HL-60 (cell line): ENCODE data around the gene PLA2G5.

Experiments used
- POLR2AphosphoS5 ChIP-seq: IDR thresholded peaks from 2 replicates; pipeline ENCODE4 v1.6.1; 2012; ENCODE audit warnings: low read depth
- REST ChIP-seq: IDR thresholded peaks from 2 replicates; pipeline ENCODE4 v1.6.1; 2012; ENCODE audit warnings: low read depth; ENCODE audit not compliant: insufficient replicate concordance
- TF ChIP-seq, protein P1 (sequence below): IDR thresholded peaks from one replicate; pipeline ENCODE4 v1.5.1; 2011; ENCODE audit warnings: low read length, control low read depth, inconsistent platforms; ENCODE audit not compliant: insufficient read depth

DNA sequence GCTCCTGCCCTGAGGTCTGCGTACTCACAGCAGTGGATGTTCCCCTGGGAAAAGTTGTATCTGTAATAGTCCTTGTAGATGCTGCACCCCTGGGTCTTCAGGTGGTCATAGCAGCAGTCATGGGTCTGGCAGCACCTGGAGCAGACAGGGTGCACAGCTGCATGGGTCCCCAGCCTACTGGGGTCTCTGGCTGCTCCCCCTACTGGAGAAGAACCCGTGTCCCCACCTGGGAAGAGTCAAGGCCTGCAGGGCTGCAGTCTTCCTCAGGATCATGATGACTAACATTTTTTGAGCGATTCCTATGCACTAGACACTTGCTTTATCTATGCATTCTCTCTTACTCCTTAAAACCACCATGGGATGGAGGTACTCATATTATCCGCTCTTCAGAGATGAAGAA lies 45.5 kb downstream of the PLA2G5 start:
- TF ChIP-seq, protein P1, sequence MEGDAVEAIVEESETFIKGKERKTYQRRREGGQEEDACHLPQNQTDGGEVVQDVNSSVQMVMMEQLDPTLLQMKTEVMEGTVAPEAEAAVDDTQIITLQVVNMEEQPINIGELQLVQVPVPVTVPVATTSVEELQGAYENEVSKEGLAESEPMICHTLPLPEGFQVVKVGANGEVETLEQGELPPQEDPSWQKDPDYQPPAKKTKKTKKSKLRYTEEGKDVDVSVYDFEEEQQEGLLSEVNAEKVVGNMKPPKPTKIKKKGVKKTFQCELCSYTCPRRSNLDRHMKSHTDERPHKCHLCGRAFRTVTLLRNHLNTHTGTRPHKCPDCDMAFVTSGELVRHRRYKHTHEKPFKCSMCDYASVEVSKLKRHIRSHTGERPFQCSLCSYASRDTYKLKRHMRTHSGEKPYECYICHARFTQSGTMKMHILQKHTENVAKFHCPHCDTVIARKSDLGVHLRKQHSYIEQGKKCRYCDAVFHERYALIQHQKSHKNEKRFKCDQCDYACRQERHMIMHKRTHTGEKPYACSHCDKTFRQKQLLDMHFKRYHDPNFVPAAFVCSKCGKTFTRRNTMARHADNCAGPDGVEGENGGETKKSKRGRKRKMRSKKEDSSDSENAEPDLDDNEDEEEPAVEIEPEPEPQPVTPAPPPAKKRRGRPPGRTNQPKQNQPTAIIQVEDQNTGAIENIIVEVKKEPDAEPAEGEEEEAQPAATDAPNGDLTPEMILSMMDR: no peak
- no peak for TF ChIP-seq POLR2AphosphoS5
- no peak for TF ChIP-seq REST
